ENCODE measurements around the gene TBX15. TPM values are rescaled to one million over a fixed set of nuclear protein-coding genes. Genes with fewer than 3 reads are reported as not detected.

TBX15 gene
- total RNA-seq, result not detected

DNA sequence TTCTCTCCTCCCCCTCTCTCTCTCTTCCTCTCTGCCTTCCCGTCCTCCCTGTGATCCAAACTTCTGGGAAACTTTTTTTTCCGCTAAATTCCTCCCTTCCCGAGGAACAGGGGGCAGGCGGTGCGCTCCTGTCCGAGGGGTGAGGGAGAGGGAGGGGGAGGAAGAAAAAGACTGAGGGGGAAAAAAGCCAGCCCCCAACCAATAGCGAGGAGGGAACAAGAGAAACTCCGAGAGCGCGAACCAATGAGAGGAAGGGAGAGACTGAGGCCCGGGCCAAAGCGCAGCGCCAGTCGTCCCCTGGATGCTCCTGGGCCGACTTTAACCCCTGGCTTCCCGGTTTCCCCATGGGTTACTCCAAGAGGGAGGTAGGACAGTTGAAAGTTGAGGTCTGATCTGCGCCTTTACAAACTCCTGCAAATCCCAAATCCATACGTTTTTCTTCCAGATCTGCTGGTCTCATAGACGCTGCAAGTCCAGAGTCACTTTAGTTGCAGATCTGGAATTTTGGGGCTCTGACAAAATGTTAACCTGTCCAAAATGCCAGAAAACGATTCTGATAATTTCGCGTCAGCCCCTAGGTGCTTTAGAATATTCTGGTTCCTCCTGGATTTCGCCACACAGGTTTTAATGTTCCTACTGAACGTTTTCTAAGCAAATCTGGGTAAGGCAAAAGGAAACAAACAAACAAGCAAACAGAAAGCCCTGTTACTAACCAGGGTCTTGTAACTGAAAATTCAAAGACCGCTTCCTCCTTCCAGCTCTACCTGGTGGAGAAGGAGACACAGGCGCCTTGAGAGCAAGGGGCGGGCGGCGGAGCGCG is at the start of gene TBX15:
TBX15 (minus strand) TSS at position 158 of the 820 bp plus-strand sequence. CDS start 548 bp downstream, outside the sequence.
- no peak for DNase-seq (ENCODE audit: low spot score)

GRCh38 chr1:119034359-119034758 is 46.2 kb upstream of the TBX15 start:
- no peak for DNase-seq (ENCODE audit: low spot score)

DNA sequence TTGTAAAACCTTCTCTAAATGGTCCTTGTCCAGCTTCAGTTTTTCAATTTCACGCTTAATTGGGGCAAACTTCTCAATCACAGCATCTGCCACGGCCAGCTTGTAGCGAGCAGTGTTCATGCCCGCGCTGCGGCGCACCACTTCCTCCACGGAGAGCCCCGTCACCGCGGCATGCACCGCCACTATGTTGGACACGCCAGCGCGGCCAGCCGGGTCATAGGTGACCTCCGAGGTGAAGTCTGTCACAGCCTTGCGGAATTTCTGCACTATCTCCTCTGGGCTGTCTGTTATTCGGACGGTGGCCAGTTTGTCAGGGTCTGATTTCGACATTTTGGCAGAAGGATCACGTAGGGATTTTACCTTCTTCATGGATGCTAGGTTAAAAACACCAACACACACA is 44.8 kb upstream of the TBX15 start:
- no peak for DNase-seq (ENCODE audit: low spot score)

GRCh38 chr1:119027759-119028158 is 39.6 kb upstream of the TBX15 start:
- no peak for DNase-seq (ENCODE audit: low spot score)

- DNase-seq (ENCODE audit: low spot score), result no peak
These were observed 38.8 kb upstream of the TBX15 start for GRCh38 chr1:119026956-119027355.

GRCh38 chr1:119015547-119015946 is 27.4 kb upstream of the TBX15 start:
- DNase-seq (ENCODE audit: low spot score), result no peak

GRCh38 chr1:119012383-119012782 is 24.2 kb upstream of the TBX15 start:
- no peak for DNase-seq (ENCODE audit: low spot score)

- no peak for DNase-seq (ENCODE audit: low spot score)
These were observed 23.6 kb upstream of the TBX15 start for GRCh38 chr1:119011706-119012105.

- no peak for DNase-seq (ENCODE audit: low spot score)
These were observed 23.0 kb upstream of the TBX15 start for GRCh38 chr1:119011116-119011515.

DNA sequence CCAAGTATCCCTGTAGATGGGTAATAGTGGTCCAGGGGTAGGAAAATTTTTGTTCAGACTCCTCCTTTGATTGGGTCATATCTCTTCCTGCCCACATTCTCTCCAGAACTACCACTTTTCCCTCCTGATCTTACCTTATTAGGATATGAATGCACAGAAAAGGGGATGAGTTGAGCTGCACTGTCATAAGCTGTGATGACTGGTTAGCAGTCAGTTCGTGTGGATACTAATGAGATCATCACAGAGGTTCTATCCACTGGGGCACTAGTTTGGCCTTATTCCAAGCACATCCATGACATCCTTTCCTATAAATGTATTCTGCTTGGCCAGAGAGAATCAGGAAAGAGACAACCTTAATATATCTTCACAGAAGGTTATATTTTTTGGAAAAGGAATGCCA is 22.1 kb upstream of the TBX15 start:
- DNase-seq (ENCODE audit: low spot score), result no peak

DNA sequence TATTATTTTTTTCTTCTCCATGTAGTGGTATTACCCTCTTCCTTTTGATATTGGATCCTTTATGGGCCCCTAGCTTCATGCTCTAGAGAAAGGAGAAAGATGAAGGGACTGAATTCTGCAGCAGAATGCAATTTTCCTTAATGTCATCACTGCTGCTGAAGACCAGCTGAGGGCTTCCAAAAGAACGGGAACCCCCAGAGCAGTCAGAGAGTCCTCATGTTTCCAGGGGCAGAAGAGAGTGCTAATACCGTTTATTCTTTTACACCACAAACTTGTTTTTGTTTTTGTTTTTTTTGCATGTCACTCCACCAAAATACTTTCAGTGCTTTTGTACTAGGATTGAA is 21.1 kb upstream of the TBX15 start:
- no peak for DNase-seq (ENCODE audit: low spot score)

GRCh38 chr1:119008483-119009311 is 20.6 kb upstream of the TBX15 start:
- DNase-seq (ENCODE audit: low spot score), result no peak

DNA sequence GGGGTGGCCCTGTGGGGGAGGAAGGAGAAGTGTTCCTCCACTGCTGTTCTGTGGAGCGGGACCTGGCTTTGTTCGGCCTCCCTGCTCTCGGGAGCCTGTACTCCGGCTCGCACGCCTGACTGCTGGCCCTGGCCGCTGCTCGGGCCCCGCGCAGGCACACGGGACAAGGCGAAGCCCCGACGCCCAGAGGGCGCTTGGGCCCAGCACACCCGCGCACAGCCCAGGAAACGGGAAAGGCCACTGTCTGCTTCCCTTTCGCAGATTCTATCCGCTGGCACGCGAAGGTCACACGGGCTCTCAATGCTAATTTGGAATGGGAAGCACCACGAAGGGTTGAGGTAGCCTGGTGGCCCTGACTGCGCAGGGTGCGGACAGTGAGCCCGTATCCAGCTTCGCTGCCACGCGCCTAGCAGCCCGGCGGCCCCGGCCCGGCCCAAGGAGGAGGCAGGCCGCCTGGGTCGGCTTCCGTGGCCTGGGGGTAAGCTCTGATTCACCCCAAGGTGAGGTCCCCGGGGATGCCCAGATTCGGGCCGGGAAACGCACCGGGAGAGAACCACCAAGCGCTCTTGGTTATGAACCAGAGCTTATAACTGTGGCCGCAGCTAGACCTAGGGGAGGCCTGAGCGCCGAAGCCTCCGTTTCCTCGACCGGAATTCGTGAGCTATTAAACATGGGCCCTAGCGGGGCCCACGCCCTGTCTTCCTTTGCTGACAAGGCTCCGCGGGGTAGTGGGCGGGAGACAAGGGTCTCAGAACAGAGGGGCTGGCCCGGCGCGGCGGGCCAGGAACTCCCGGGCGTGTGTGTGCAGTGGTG is 19.7 kb upstream of the TBX15 start:
- DNase-seq (ENCODE audit: low spot score), result no peak

- DNase-seq (ENCODE audit: low spot score), result no peak
These were observed 19.2 kb upstream of the TBX15 start for GRCh38 chr1:119007339-119007669.

DNA sequence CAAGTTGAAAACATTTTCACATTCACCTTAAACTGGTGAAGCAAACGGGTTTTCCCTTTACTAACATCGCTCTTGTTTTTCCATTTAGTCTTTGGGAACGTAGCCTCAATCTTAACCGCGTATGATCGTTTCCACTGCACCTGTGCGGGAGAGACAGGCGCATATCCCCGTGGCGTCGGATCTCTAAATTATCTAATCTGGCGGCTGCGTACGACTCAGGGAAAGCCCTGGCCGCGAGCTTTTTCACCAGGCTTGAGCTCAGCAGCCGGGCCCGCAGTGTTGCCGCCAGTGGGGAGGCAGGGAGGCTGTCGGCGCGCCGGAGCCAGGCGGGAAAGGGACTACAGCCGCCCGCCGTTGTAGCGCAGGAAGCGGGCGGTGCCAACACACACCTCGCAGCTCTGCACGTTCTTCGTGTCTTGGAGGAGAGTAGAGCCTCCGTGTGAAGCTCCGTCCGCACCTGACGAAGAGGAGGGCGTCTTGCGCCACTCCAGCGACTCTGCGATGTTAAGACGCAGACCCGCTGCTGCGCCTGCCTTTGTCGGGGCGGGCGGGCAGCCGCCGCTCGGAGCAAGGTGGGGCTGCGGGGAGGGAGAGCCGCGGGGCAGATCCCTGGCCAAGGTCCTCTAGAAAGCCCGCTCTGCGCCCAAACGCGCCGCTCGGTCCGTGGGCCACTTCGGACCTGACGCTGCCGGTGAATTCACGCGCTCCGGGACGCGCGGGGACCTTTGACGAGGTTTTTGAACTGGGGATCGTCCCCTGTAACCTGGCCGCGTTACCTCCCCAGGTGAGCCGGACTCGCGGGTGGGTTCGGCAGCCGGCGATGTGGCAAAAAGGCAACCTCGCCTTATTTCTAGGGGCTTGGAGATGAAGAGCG is 18.5 kb upstream of the TBX15 start:
- DNase-seq (ENCODE audit: low spot score), result no peak

GRCh38 chr1:119005724-119006405 is 17.7 kb upstream of the TBX15 start:
- DNase-seq (ENCODE audit: low spot score), result no peak

DNA sequence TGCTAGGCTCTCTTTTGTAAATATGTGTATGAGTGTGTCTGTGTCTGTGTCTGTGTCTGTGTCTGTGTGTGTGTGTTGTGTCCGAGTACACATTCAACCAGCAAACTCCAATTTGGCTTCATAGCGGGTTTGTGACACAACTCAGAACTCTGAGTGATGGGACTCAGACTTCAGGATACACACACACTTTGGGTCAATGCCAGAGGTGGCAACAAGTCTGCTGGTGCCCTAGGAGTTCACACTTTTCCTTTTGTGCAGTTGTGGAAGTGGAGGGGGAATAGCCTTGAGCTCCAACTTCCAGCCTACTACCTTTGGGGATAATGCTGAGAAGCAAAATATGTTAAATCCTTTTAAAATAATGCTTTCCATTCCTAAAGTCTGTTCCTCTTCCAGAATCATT is 16.6 kb upstream of the TBX15 start:
- no peak for DNase-seq (ENCODE audit: low spot score)

GRCh38 chr1:119004129-119004527 is 16.0 kb upstream of the TBX15 start:
- no peak for DNase-seq (ENCODE audit: low spot score)

DNA sequence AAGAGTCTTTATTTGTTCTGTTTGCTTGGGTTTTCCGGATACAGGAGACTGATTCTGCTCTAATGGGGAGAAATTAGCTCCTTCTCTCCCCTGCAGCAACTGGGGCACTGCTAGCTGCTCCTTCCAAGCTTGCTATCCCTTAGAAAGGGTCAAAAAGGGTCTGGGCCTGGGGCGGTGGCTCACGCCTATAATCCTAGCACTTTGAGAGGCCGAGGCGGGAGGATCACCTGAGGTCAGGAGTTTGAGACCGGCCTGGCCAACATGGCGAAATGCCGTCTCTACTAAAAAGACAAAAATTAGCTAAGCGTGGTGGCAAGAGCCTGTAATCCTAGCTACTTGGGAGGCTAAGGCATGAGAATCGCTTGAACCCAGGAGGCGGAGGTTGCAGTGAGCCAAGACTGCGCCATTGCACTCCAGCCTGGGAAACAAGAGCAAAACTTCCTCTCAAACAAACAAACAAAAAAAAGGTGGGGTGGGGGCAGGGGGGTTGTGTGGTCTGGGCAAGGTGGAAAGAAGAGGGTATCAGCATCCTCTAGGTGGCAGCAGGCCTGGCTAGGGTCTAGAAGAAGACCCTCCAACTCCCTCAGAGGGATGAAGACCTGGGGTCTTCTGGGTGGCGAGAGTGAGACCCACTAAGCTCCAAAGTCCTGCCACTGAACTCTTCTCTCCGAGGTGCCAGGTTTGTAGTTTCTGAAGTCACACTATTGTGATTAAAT is 15.4 kb upstream of the TBX15 start:
- no peak for DNase-seq (ENCODE audit: low spot score)

GRCh38 chr1:119002028-119002686 is 14.0 kb upstream of the TBX15 start:
- DNase-seq (ENCODE audit: low spot score), result no peak
